NCI-H1436 (cell line): ENCODE measurements around the gene TDRD5.
"Not testable (repeated sequence)": the region's sequence is repeated elsewhere in the genome, so short reads cannot be mapped to it uniquely, and the experiment has no call there.

Source experiments
- DNase-seq: peaks from one replicate; lab custom pipeline; 2025; lab: John Stamatoyannopoulos, UW

TDRD5 gene

GRCh38 chr1:179601093-179601492 is 9.5 kb downstream of the TDRD5 start:
- no peak for DNase-seq

- DNase-seq: no peak
Observed at GRCh38 chr1:179612361-179612760, 20.7 kb downstream of the TDRD5 start.

GRCh38 chr1:179630719-179631118 is 39.1 kb downstream of the TDRD5 start:
- DNase-seq: no peak

- no peak for DNase-seq
Observed at GRCh38 chr1:179632868-179633267, 41.2 kb downstream of the TDRD5 start.

- no peak for DNase-seq
Observed at GRCh38 chr1:179637211-179637860, 45.7 kb downstream of the TDRD5 start.

- DNase-seq: no peak
Observed at GRCh38 chr1:179661018-179661417, 69.4 kb downstream of the TDRD5 start.

GRCh38 chr1:179663810-179664209 is 72.2 kb downstream of the TDRD5 start:
- no peak for DNase-seq

GRCh38 chr1:179677882-179678281 is 86.2 kb downstream of the TDRD5 start:
- no peak for DNase-seq

GRCh38 chr1:179694530-179694929 is 102.9 kb downstream of the TDRD5 start:
- DNase-seq: not testable (repeated sequence)

- DNase-seq: no peak
Observed at GRCh38 chr1:179702946-179703539, 111.4 kb downstream of the TDRD5 start.

GRCh38 chr1:179706339-179706941 is 114.8 kb downstream of the TDRD5 start:
- DNase-seq: peak; percentile 38

- DNase-seq: no peak
Observed at GRCh38 chr1:179707406-179707805, 115.8 kb downstream of the TDRD5 start.

- no peak for DNase-seq
Observed at GRCh38 chr1:179708434-179709195, 117.0 kb downstream of the TDRD5 start.

GRCh38 chr1:179709841-179710329 is 118.3 kb downstream of the TDRD5 start:
- peak; percentile 44 for DNase-seq

GRCh38 chr1:179714159-179714558 is 122.5 kb downstream of the TDRD5 start:
- DNase-seq: no peak

- DNase-seq: no peak
Observed at GRCh38 chr1:179714623-179715022, 123.0 kb downstream of the TDRD5 start.

- DNase-seq: no peak
Observed at GRCh38 chr1:179719272-179719671, 127.6 kb downstream of the TDRD5 start.

GRCh38 chr1:179728271-179728670 is 136.6 kb downstream of the TDRD5 start:
- no peak for DNase-seq

- no peak for DNase-seq
Observed at GRCh38 chr1:179729881-179730280, 138.2 kb downstream of the TDRD5 start.

GRCh38 chr1:179731643-179732042 is 140.0 kb downstream of the TDRD5 start:
- DNase-seq: no peak
